Activated effector memory CD4-positive, alpha-beta T cell treated with anti-CD3 and anti-CD28 coated beads, Interleukin-2, amount 50 U/mL, for 16 hours (primary cell): Measurements from ENCODE around the gene COQ2.

Source experiments
- DNase-seq: peaks from one replicate; pipeline ENCODE4 v3.0.0-alpha.2; 2020

Gene COQ2

GRCh38 chr4:83214079-83214478, 70.5 kb downstream of the COQ2 start:
- DNase-seq: no peak
